GM23248 (cell line): ENCODE data around the gene ARHGAP4. TPM values are rescaled to one million over a fixed set of nuclear protein-coding genes. Genes with fewer than 3 reads are reported as not detected.

Source experiments
- DNase-seq: peaks from one replicate; pipeline ENCODE4 v3.0.0-alpha.2; 2015
- H2AFZ ChIP-seq: fragments of 200-600 bp; sonication (generic); 2 replicates; pipeline ENCODE4 v1.6.1; 2016; ENCODE audit warnings: antibody characterized with exemption
- H3F3A ChIP-seq: fragments of 200-600 bp; sonication (generic); 2 replicates; pipeline ENCODE4 v1.6.1; 2016; ENCODE audit warnings: mild to moderate bottlenecking, antibody characterized with exemption, mixed run types; ENCODE audit not compliant: insufficient read depth
- H3K27ac ChIP-seq: fragments of 200-600 bp; sonication (generic); 2 replicates; pipeline ENCODE4 v1.5.1; 2016; ENCODE audit warnings: mild to moderate bottlenecking
- H3K27me3 ChIP-seq: fragments of 200-600 bp; sonication (generic); replicated peaks from 2 replicates; pipeline ENCODE4 v1.6.1; 2016; ENCODE audit warnings: mild to moderate bottlenecking; ENCODE audit not compliant: insufficient read depth
- H3K36me3 ChIP-seq: fragments of 200-600 bp; sonication (generic); 2 replicates; pipeline ENCODE4 v1.6.1; 2016; ENCODE audit warnings: low read depth, mild to moderate bottlenecking
- H3K4me1 ChIP-seq: fragments of 200-600 bp; sonication (generic); 2 replicates; pipeline ENCODE4 v1.6.1; 2016; ENCODE audit warnings: mild to moderate bottlenecking; ENCODE audit not compliant: insufficient read depth
- H3K4me2 ChIP-seq: fragments of 200-600 bp; sonication (generic); one replicate; pipeline ENCODE4 v1.6.1; 2016; ENCODE audit warnings: mild to moderate bottlenecking; ENCODE audit not compliant: unreplicated experiment
- H3K4me3 ChIP-seq: fragments of 200-600 bp; sonication (generic); 2 replicates; pipeline ENCODE4 v1.5.1; 2016; ENCODE audit warnings: mild to moderate bottlenecking
- H3K79me2 ChIP-seq: fragments of 200-600 bp; sonication (generic); 2 replicates; pipeline ENCODE4 v1.6.1; 2016; ENCODE audit warnings: mild to moderate bottlenecking; ENCODE audit not compliant: insufficient read depth
- H3K9ac ChIP-seq: fragments of 200-600 bp; sonication (generic); 2 replicates; pipeline ENCODE4 v1.6.1; 2016; ENCODE audit warnings: mild to moderate bottlenecking
- H3K9me2 ChIP-seq: fragments of 200-600 bp; sonication (generic); 2 replicates; pipeline ENCODE4 v1.6.1; 2016; ENCODE audit warnings: mixed run types, mild to moderate bottlenecking, moderate library complexity; ENCODE audit not compliant: insufficient read depth
- H3K9me3 ChIP-seq: fragments of 200-600 bp; sonication (generic); one replicate; pipeline ENCODE4 v1.6.1; 2017; ENCODE audit warnings: low read depth
- H4K20me1 ChIP-seq: fragments of 200-600 bp; sonication (generic); 2 replicates; pipeline ENCODE4 v1.6.0; 2016; ENCODE audit not compliant: insufficient read depth
- EZH2 ChIP-seq: fragments of 200-600 bp; sonication (generic); IDR thresholded peaks from 2 replicates; pipeline ENCODE4 v1.6.1; 2018; ENCODE audit warnings: antibody characterized with exemption, mild to moderate bottlenecking; ENCODE audit not compliant: insufficient read depth, poor library complexity, severe bottlenecking
- EZH2phosphoT487 ChIP-seq: fragments of 200-600 bp; sonication (generic); IDR thresholded peaks from 2 replicates; pipeline ENCODE4 v1.6.1; 2018; ENCODE audit warnings: antibody characterized with exemption, moderate library complexity, mild to moderate bottlenecking, low read depth; ENCODE audit not compliant: insufficient read depth
- WGBS, 2 experiments: methylation state at CpG; one replicate each; pipeline ENCODE4 v1.1.6; 2015 to 2017; ENCODE audit warnings: low lambda C conversion rate in 2 of 2, low coverage in 1 of 2; ENCODE audit errors: missing lambda C conversion rate in 2 of 2; 5-methylcytosine and 5-hydroxymethylcytosine counted together
- in situ Hi-C: fragments of 300-500 bp; cut with MboI; formaldehyde crosslinking; loops from 2 replicates; pipeline ENCODE4 v1.15.0; 2020
- polyA plus RNA-seq: library from polyadenylated mRNA; unstranded; fragments of >200 nt; fragmentation: Nextera tagmentation; extraction: Ambion mirVana; gene quantifications from 2 replicates; pipeline ENCODE4 v1.2.1, GENCODE V29; 2016
- total RNA-seq: library from RNA; depleted of rRNA; stranded (reverse); fragments of >200 nt; shearing (Covaris generic); gene quantifications from 2 replicates; pipeline ENCODE4 v1.2.3, GENCODE V29; 2014; rRNA removed

Gene ARHGAP4
- total RNA-seq: 2.8 TPM in 1 of 2 replicates, not detected in the other
- polyA plus RNA-seq: 0.43 and 0.45 TPM in 2 replicates

- H4K20me1 ChIP-seq: no peaks in the 10 kb centered on the region
- H3K36me3 ChIP-seq: no peaks in the 10 kb centered on the region
- no peaks in the 10 kb centered on the region for H3K9me3 ChIP-seq
- H3K4me3 ChIP-seq: peak within 1 kb of the TSS; percentile 76
- H3K9me2 ChIP-seq: no peaks in the 10 kb centered on the region
- 29 to 70% methylated on average over 6 to 30 of the region's 59 CpGs for WGBS, 2 experiments
- TF ChIP-seq EZH2phosphoT487 (no peak), EZH2 (no peak)
- DNase-seq: no peak
- H3K4me1 ChIP-seq: no peaks in the 10 kb centered on the region
- 0 out of 2 replicates have a peak, but pooled peaks cover 6% of the 10 kb centered on the region for H3F3A ChIP-seq
- peak within 1 kb of the TSS; percentile 98 for H3K9ac ChIP-seq
- no peaks in the 10 kb centered on the region for H3K27me3 ChIP-seq
- H3K79me2 ChIP-seq: 0 out of 2 replicates have a peak, but pooled peaks cover 3% of the 10 kb centered on the region
- H2AFZ ChIP-seq: no peak within 1 kb of the TSS
- in situ Hi-C loops: no loop called here
- H3K27ac ChIP-seq: no peak within 1 kb of the TSS
- peak within 1 kb of the TSS; percentile 91 for H3K4me2 ChIP-seq
Measured at GRCh38 chrX:153925739-153926551, at the start of gene ARHGAP4. Gene ARHGAP4 (minus strand): TSS chrX:153926264. CDS start chrX:153926202, 62 bp downstream.

DNA sequence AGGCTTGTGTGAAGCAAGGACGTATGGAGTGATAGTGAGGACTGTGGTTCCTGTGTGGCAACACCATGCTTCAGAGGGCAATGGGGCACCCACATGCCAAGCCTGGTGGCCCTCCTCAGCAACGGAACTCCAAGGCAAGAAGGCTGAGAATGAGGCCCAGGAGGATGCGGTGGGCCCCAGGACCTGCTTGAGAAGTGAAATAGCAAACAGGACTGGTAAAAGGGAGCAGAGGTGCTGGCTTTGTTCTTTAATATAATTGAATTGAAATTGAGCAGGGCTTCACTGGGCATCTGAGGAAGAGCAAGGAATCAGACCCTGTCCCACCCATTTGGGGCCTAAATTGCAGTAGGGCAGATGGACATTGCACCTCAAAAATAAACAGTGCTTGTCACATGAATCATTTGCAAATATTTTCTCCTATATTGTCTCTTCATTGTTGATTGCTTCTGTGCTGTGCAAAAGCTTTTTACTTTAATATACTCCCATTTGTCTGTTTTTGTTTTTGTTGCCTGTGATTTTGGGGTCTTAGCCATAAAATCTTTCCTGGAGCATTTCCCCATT, 48.7 kb upstream of the ARHGAP4 start:
- no peaks in the 10 kb centered on the region for H3K27me3 ChIP-seq
- H3K4me2 ChIP-seq: no peak overlapping the region
- H3K79me2 ChIP-seq: peaks cover 36% of the 10 kb centered on the region
- 80 to 100% methylated on average over 2 to 3 of the region's 3 CpGs for WGBS, 2 experiments
- H2AFZ ChIP-seq: no peak overlapping the region
- H3K9ac ChIP-seq: no peak overlapping the region
- H3K36me3 ChIP-seq: no peaks in the 10 kb centered on the region
- no peak for DNase-seq
- peaks cover 8% of the 10 kb centered on the region for H3K4me1 ChIP-seq
- TF ChIP-seq EZH2phosphoT487 (no peak), EZH2 (no peak)
- H4K20me1 ChIP-seq: no peaks in the 10 kb centered on the region
- H3K27ac ChIP-seq: no peak overlapping the region
- no peaks in the 10 kb centered on the region for H3K9me2 ChIP-seq
- in situ Hi-C loops: no loop called here
- H3K9me3 ChIP-seq: no peaks in the 10 kb centered on the region
- H3K4me3 ChIP-seq: no peak overlapping the region
- peaks cover 9% of the 10 kb centered on the region; the same call in 1 of the 2 replicates for H3F3A ChIP-seq

GRCh38 chrX:153974003-153974725, 48.1 kb upstream of the ARHGAP4 start:
- peak overlapping the region; percentile 100 for H3K9ac ChIP-seq
- no peaks in the 10 kb centered on the region for H3K36me3 ChIP-seq
- WGBS, 2 experiments: 51 to 54% methylated on average over 12 of the region's 14 CpGs
- in situ Hi-C loops: no loop called here
- DNase-seq: peak; percentile 20
- peak overlapping the region; percentile 88 for H3K4me2 ChIP-seq
- peak overlapping the region; percentile 100 for H3K27ac ChIP-seq
- peak overlapping the region; percentile 96 for H3K4me3 ChIP-seq
- peak overlapping the region; percentile 33; the same call in 1 of the 2 replicates for H2AFZ ChIP-seq
- no peak for TF ChIP-seq EZH2
- no peak for TF ChIP-seq EZH2phosphoT487
- H3K9me2 ChIP-seq: no peaks in the 10 kb centered on the region
- H3K27me3 ChIP-seq: no peaks in the 10 kb centered on the region
- H3K79me2 ChIP-seq: peaks cover 42% of the 10 kb centered on the region
- H4K20me1 ChIP-seq: no peaks in the 10 kb centered on the region
- no peaks in the 10 kb centered on the region for H3K9me3 ChIP-seq
- H3F3A ChIP-seq: peaks cover 13% of the 10 kb centered on the region; the same call in 1 of the 2 replicates
- peaks cover 8% of the 10 kb centered on the region for H3K4me1 ChIP-seq

GRCh38 chrX:153973127-153974002, 47.3 kb upstream of the ARHGAP4 start:
- H4K20me1 ChIP-seq: no peaks in the 10 kb centered on the region
- H2AFZ ChIP-seq: peak overlapping the region; percentile 33
- H3K4me3 ChIP-seq: peak overlapping the region; percentile 96
- no peaks in the 10 kb centered on the region for H3K36me3 ChIP-seq
- 4 to 5% methylated on average over 15 to 16 of the region's 20 CpGs for WGBS, 2 experiments
- H3K4me1 ChIP-seq: peaks cover 15% of the 10 kb centered on the region
- no peaks in the 10 kb centered on the region for H3K9me2 ChIP-seq
- TF ChIP-seq EZH2 (no peak), EZH2phosphoT487 (no peak)
- H3F3A ChIP-seq: peaks cover 13% of the 10 kb centered on the region; the same call in 1 of the 2 replicates
- peaks cover 50% of the 10 kb centered on the region for H3K79me2 ChIP-seq
- no peaks in the 10 kb centered on the region for H3K9me3 ChIP-seq
- H3K9ac ChIP-seq: peak overlapping the region; percentile 100
- H3K27me3 ChIP-seq: no peaks in the 10 kb centered on the region
- no peak for DNase-seq
- peak overlapping the region; percentile 100 for H3K27ac ChIP-seq
- peak overlapping the region; percentile 88 for H3K4me2 ChIP-seq
- in situ Hi-C loops: no loop called here
